Measurements from ENCODE around the gene PHIP. TPM values are rescaled to one million over a fixed set of nuclear protein-coding genes. Genes with fewer than 3 reads are reported as not detected.

The PHIP gene
- total and polyA plus RNA-seq, 2 experiments from 2014 or later, result 48.0 to 65.4 TPM

DNA sequence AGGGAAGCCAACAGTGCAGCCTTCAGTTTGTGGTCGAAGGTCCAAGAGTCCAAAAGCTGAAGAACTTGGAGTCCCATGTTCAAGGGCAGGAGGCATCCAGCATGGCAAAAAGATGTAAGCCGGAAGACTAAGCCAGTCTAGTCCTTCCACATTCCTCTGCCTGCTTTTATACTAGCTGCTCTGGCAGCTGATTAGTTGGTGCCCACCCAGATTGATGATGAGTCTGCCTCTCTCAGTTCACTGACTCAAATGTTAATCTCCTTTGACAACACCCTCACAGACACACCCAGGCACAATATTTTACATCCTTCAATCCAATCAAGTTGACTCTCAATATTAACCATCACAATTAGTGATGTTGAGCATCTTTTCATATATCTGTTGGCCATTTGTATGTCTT, 23.1 kb upstream of the PHIP start:
- no peaks in the 10 kb centered on the region for H3K36me3 ChIP-seq (ENCODE audit: insufficient read depth)
- Mint-ChIP-seq H3K36me3 (ENCODE audit: low read depth) (no peaks in the 10 kb centered on the region), H3K4me3 (no peak overlapping the region), H3K4me1 (no peaks in the 10 kb centered on the region), H3K27me3 (ENCODE audit: insufficient read depth, low read depth, poor library complexity) (no peaks in the 10 kb centered on the region), H3K27ac (no peak overlapping the region), H3K9me3 (no peaks in the 10 kb centered on the region)
- no peak for DNase-seq (ENCODE audit: low spot score)
- H3K27me3 ChIP-seq (ENCODE audit: insufficient read depth), result no peaks in the 10 kb centered on the region
- no peak overlapping the region for H2AFZ ChIP-seq
- no peaks in the 10 kb centered on the region for H3K4me1 ChIP-seq (ENCODE audit: insufficient read depth)
- H4K20me1 ChIP-seq (replicated peaks; ENCODE audit: insufficient read depth), result no peaks in the 10 kb centered on the region
- H3F3A ChIP-seq (replicated peaks; ENCODE audit: low read depth), result no peaks in the 10 kb centered on the region
- no peak for TF ChIP-seq CREB1 (CRISPR knock-in tag; IDR thresholded peaks at IDR 0.05; ENCODE audit: low read depth)
- no peak for TF ChIP-seq ZNF114 (CRISPR knock-in tag; IDR thresholded peaks at IDR 0.05)
- TF ChIP-seq EZH2 (IDR thresholded peaks at IDR 0.05; ENCODE audit: low read depth, unreplicated experiment), result no peak
- TF ChIP-seq, protein P1, sequence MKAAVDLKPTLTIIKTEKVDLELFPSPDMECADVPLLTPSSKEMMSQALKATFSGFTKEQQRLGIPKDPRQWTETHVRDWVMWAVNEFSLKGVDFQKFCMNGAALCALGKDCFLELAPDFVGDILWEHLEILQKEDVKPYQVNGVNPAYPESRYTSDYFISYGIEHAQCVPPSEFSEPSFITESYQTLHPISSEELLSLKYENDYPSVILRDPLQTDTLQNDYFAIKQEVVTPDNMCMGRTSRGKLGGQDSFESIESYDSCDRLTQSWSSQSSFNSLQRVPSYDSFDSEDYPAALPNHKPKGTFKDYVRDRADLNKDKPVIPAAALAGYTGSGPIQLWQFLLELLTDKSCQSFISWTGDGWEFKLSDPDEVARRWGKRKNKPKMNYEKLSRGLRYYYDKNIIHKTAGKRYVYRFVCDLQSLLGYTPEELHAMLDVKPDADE (IDR thresholded peaks at IDR 0.05), result no peak
- no peak for TF ChIP-seq NANOG (IDR thresholded peaks at IDR 0.05; ENCODE audit: borderline replicate concordance)
- TF ChIP-seq JUNB (IDR thresholded peaks at IDR 0.05; ENCODE audit: unreplicated experiment), result no peak
- TF ChIP-seq STAT1 (IDR thresholded peaks at IDR 0.05; ENCODE audit: unreplicated experiment), result no peak
- TF ChIP-seq, protein P2, sequence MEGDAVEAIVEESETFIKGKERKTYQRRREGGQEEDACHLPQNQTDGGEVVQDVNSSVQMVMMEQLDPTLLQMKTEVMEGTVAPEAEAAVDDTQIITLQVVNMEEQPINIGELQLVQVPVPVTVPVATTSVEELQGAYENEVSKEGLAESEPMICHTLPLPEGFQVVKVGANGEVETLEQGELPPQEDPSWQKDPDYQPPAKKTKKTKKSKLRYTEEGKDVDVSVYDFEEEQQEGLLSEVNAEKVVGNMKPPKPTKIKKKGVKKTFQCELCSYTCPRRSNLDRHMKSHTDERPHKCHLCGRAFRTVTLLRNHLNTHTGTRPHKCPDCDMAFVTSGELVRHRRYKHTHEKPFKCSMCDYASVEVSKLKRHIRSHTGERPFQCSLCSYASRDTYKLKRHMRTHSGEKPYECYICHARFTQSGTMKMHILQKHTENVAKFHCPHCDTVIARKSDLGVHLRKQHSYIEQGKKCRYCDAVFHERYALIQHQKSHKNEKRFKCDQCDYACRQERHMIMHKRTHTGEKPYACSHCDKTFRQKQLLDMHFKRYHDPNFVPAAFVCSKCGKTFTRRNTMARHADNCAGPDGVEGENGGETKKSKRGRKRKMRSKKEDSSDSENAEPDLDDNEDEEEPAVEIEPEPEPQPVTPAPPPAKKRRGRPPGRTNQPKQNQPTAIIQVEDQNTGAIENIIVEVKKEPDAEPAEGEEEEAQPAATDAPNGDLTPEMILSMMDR (conservative IDR thresholded peaks at IDR 0.05; ENCODE audit: low read depth in 2 of 2), result no peak
- TF ChIP-seq, protein P3, sequence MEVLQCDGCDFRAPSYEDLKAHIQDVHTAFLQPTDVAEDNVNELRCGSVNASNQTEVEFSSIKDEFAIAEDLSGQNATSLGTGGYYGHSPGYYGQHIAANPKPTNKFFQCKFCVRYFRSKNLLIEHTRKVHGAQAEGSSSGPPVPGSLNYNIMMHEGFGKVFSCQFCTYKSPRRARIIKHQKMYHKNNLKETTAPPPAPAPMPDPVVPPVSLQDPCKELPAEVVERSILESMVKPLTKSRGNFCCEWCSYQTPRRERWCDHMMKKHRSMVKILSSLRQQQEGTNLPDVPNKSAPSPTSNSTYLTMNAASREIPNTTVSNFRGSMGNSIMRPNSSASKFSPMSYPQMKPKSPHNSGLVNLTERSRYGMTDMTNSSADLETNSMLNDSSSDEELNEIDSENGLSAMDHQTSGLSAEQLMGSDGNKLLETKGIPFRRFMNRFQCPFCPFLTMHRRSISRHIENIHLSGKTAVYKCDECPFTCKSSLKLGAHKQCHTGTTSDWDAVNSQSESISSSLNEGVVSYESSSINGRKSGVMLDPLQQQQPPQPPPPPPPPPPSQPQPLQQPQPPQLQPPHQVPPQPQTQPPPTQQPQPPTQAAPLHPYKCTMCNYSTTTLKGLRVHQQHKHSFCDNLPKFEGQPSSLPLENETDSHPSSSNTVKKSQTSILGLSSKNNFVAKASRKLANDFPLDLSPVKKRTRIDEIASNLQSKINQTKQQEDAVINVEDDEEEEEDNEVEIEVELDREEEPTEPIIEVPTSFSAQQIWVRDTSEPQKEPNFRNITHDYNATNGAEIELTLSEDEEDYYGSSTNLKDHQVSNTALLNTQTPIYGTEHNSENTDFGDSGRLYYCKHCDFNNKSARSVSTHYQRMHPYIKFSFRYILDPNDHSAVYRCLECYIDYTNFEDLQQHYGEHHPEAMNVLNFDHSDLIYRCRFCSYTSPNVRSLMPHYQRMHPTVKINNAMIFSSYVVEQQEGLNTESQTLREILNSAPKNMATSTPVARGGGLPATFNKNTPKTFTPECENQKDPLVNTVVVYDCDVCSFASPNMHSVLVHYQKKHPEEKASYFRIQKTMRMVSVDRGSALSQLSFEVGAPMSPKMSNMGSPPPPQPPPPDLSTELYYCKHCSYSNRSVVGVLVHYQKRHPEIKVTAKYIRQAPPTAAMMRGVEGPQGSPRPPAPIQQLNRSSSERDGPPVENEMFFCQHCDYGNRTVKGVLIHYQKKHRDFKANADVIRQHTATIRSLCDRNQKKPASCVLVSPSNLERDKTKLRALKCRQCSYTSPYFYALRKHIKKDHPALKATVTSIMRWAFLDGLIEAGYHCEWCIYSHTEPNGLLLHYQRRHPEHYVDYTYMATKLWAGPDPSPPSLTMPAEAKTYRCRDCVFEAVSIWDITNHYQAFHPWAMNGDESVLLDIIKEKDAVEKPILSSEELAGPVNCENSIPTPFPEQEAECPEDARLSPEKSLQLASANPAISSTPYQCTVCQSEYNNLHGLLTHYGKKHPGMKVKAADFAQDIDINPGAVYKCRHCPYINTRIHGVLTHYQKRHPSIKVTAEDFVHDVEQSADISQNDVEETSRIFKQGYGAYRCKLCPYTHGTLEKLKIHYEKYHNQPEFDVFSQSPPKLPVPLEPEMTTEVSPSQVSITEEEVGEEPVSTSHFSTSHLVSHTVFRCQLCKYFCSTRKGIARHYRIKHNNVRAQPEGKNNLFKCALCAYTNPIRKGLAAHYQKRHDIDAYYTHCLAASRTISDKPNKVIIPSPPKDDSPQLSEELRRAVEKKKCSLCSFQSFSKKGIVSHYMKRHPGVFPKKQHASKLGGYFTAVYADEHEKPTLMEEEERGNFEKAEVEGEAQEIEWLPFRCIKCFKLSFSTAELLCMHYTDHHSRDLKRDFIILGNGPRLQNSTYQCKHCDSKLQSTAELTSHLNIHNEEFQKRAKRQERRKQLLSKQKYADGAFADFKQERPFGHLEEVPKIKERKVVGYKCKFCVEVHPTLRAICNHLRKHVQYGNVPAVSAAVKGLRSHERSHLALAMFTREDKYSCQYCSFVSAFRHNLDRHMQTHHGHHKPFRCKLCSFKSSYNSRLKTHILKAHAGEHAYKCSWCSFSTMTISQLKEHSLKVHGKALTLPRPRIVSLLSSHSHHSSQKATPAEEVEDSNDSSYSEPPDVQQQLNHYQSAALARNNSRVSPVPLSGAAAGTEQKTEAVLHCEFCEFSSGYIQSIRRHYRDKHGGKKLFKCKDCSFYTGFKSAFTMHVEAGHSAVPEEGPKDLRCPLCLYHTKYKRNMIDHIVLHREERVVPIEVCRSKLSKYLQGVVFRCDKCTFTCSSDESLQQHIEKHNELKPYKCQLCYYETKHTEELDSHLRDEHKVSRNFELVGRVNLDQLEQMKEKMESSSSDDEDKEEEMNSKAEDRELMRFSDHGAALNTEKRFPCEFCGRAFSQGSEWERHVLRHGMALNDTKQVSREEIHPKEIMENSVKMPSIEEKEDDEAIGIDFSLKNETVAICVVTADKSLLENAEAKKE (CRISPR knock-in tag; IDR thresholded peaks at IDR 0.05), result no peak
- TF ChIP-seq ZNF331 (CRISPR knock-in tag; IDR thresholded peaks at IDR 0.05; ENCODE audit: low read depth), result no peak
- TF ChIP-seq EZH2phosphoT487 (IDR thresholded peaks at IDR 0.05; ENCODE audit: unreplicated experiment), result no peak
- TF ChIP-seq, protein P4, sequence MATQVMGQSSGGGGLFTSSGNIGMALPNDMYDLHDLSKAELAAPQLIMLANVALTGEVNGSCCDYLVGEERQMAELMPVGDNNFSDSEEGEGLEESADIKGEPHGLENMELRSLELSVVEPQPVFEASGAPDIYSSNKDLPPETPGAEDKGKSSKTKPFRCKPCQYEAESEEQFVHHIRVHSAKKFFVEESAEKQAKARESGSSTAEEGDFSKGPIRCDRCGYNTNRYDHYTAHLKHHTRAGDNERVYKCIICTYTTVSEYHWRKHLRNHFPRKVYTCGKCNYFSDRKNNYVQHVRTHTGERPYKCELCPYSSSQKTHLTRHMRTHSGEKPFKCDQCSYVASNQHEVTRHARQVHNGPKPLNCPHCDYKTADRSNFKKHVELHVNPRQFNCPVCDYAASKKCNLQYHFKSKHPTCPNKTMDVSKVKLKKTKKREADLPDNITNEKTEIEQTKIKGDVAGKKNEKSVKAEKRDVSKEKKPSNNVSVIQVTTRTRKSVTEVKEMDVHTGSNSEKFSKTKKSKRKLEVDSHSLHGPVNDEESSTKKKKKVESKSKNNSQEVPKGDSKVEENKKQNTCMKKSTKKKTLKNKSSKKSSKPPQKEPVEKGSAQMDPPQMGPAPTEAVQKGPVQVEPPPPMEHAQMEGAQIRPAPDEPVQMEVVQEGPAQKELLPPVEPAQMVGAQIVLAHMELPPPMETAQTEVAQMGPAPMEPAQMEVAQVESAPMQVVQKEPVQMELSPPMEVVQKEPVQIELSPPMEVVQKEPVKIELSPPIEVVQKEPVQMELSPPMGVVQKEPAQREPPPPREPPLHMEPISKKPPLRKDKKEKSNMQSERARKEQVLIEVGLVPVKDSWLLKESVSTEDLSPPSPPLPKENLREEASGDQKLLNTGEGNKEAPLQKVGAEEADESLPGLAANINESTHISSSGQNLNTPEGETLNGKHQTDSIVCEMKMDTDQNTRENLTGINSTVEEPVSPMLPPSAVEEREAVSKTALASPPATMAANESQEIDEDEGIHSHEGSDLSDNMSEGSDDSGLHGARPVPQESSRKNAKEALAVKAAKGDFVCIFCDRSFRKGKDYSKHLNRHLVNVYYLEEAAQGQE (IDR thresholded peaks at IDR 0.05; ENCODE audit: unreplicated experiment), result no peak
- TF ChIP-seq POLR2AphosphoS5 (IDR thresholded peaks at IDR 0.05; ENCODE audit: low read depth), result no peak
- H3K9me2 ChIP-seq (ENCODE audit: insufficient read depth), result no peaks in the 10 kb centered on the region
- no peaks in the 10 kb centered on the region for H3K79me2 ChIP-seq (replicated peaks; ENCODE audit: insufficient read depth)
- no peak overlapping the region for H3K27ac ChIP-seq (ENCODE audit: low read depth)
- no peak overlapping the region for H3K4me2 ChIP-seq
- ATAC-seq, result no peak
- H3K4me3 ChIP-seq, result no peak overlapping the region
